ENCODE measurements around the gene CDKN2A.

GRCh38 chr9:21969011-21969940 is 24.9 kb downstream of the CDKN2A start:
- TF ChIP-seq ZNF224 (CRISPR knock-in tag; IDR thresholded peaks at IDR 0.05) (no peak), RFX5 (IDR thresholded peaks at IDR 0.05; ENCODE audit: low read depth, low read length) (no peak), EP300 (IDR thresholded peaks at IDR 0.05; ENCODE audit: low read length) (no peak), ZFX (CRISPR knock-in tag; IDR thresholded peaks at IDR 0.05) (no peak), TAF1 (IDR thresholded peaks at IDR 0.05; ENCODE audit: control insufficient read depth, extremely low read depth, insufficient read depth, low read length, severe bottlenecking) (no peak)

All from K562 (cell line).